ENCODE data around the gene RSPO4.
A peak's percentile ranks its signal among the peaks of the same experiment; 100 is the strongest.

RSPO4 gene

GRCh38 chr20:971346-971745 is 30.8 kb downstream of the RSPO4 start:
- DNase-seq (ENCODE audit: extremely low read depth in 1 of 2, low read depth in 1 of 2) = no peak

GRCh38 chr20:969868-970267 is 32.2 kb downstream of the RSPO4 start:
- no peak for DNase-seq (ENCODE audit: extremely low read depth in 1 of 2, low read depth in 1 of 2)

- peak in 1 of 2 donors; percentile 11 for DNase-seq (ENCODE audit: extremely low read depth in 1 of 2, low read depth in 1 of 2)
These were observed 34.0 kb downstream of the RSPO4 start for GRCh38 chr20:967796-968742.

GRCh38 chr20:965956-966355 is 36.2 kb downstream of the RSPO4 start:
- DNase-seq (ENCODE audit: extremely low read depth in 1 of 2, low read depth in 1 of 2) = no peak

GRCh38 chr20:963795-964194 is 38.3 kb downstream of the RSPO4 start:
- no peak for DNase-seq (ENCODE audit: extremely low read depth in 1 of 2, low read depth in 1 of 2)

- no peak for DNase-seq (ENCODE audit: extremely low read depth in 1 of 2, low read depth in 1 of 2)
These were observed 39.4 kb downstream of the RSPO4 start for GRCh38 chr20:962683-963082.

GRCh38 chr20:962223-962622 is 39.9 kb downstream of the RSPO4 start:
- DNase-seq (ENCODE audit: extremely low read depth in 1 of 2, low read depth in 1 of 2) = no peak

- no peak for DNase-seq (ENCODE audit: extremely low read depth in 1 of 2, low read depth in 1 of 2)
These were observed 40.3 kb downstream of the RSPO4 start for GRCh38 chr20:961768-962167.

- DNase-seq (ENCODE audit: extremely low read depth in 1 of 2, low read depth in 1 of 2) = no peak
These were observed 42.0 kb downstream of the RSPO4 start for GRCh38 chr20:959996-960615.

- no peak for DNase-seq (ENCODE audit: extremely low read depth in 1 of 2, low read depth in 1 of 2)
These were observed 42.9 kb downstream of the RSPO4 start for GRCh38 chr20:958936-959815.

GRCh38 chr20:957544-957943 is 44.6 kb downstream of the RSPO4 start:
- no peak for DNase-seq (ENCODE audit: extremely low read depth in 1 of 2, low read depth in 1 of 2)

- DNase-seq (ENCODE audit: extremely low read depth in 1 of 2, low read depth in 1 of 2) = peak; percentile 33 to 36
These were observed 45.7 kb downstream of the RSPO4 start for GRCh38 chr20:956330-956951.

- DNase-seq (ENCODE audit: extremely low read depth in 1 of 2, low read depth in 1 of 2) = no peak
These were observed 46.5 kb downstream of the RSPO4 start for GRCh38 chr20:955656-956055.

- DNase-seq (ENCODE audit: extremely low read depth in 1 of 2, low read depth in 1 of 2) = no peak
These were observed 47.0 kb downstream of the RSPO4 start for GRCh38 chr20:955111-955510.

GRCh38 chr20:953742-954141 is 48.4 kb downstream of the RSPO4 start:
- DNase-seq (ENCODE audit: extremely low read depth in 1 of 2, low read depth in 1 of 2) = no peak

- DNase-seq (ENCODE audit: extremely low read depth in 1 of 2, low read depth in 1 of 2) = no peak
These were observed 49.8 kb downstream of the RSPO4 start for GRCh38 chr20:952196-952795.

GRCh38 chr20:951384-952169 is 50.5 kb downstream of the RSPO4 start:
- no peak for DNase-seq (ENCODE audit: extremely low read depth in 1 of 2, low read depth in 1 of 2)

- DNase-seq (ENCODE audit: extremely low read depth in 1 of 2, low read depth in 1 of 2) = no peak
These were observed 52.4 kb downstream of the RSPO4 start for GRCh38 chr20:949717-950116.

GRCh38 chr20:946826-947225 is 55.3 kb downstream of the RSPO4 start:
- DNase-seq (ENCODE audit: extremely low read depth in 1 of 2, low read depth in 1 of 2) = no peak

- DNase-seq (ENCODE audit: extremely low read depth in 1 of 2, low read depth in 1 of 2) = no peak
These were observed 56.3 kb downstream of the RSPO4 start for GRCh38 chr20:945841-946240.
